GM19240 (cell line): ENCODE measurements around the gene DOK7.
"Not testable (repeated sequence)": the region's sequence is repeated elsewhere in the genome, so short reads cannot be mapped to it uniquely, and the experiment has no call there.

Experiments
- DNase-seq: peaks from one replicate; pipeline ENCODE4 v3.0.0; 2011; ENCODE audit warnings: low spot score; ENCODE audit not compliant: insufficient read length

Gene DOK7

GRCh38 chr4:3531879-3532750 is 69.0 kb downstream of the DOK7 start, which contains the start of gene LRPAP1:
TSS of gene LRPAP1 (minus strand) at chr4:3532422. CDS start at chr4:3532412, 10 bp downstream.
- peak; percentile 100 for DNase-seq

- no peak for DNase-seq
Observed at GRCh38 chr4:3532751-3533422, 69.8 kb downstream of the DOK7 start.

- no peak for DNase-seq
Observed at GRCh38 chr4:3533423-3533820, 70.3 kb downstream of the DOK7 start.

- not testable (repeated sequence) for DNase-seq
Observed at GRCh38 chr4:3535812-3536211, 72.7 kb downstream of the DOK7 start.

- not testable (repeated sequence) for DNase-seq
Observed at GRCh38 chr4:3538906-3539305, 75.8 kb downstream of the DOK7 start.

GRCh38 chr4:3543415-3543814 is 80.3 kb downstream of the DOK7 start:
- not testable (repeated sequence) for DNase-seq
